ENCODE results near the gene TTC31.
"Not testable (repeated sequence)": the region's sequence is repeated elsewhere in the genome, so short reads cannot be mapped to it uniquely, and the experiment has no call there.

The TTC31 gene

DNA sequence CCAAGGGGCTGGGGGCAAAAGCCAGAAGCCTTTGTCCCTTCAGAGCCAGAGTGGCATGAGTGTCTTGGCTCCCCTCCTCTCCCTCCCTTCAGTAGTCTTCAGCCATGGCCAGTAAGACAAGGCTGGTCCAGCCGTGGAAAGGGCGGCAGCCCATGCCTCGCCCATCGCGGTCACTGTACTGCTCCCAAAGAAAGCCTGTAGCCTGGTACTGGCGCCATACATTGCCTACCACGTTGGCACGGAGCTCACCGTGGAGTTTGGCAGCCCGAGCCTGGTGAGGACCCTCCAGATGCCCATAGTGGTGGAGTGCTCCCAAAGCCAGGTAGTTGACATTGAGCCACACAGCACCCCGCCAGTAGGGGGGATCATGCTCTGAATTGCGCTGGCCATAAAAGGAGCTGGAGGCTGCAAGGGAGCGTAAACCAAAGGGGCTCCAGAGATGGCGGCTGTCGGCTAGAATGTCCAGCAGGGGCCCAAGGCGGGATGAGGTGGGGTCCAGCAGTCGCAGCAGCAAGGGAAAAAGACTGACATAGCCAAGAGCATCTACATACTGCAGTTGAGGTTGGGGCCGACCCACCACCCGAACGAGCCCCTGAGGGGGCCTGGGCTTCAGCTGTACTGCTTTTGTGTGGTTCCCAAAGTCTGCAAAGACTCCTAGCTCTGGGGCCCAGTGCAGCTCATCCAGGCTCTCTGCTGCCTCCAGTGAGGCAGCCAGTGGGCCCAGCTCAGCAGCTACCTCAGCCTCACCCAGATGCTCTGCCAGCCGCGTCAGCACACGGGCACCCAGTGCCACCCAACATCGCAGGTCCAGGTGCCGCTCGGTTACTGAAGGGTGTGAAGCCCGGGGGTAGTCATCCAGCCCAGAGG is 21.5 kb upstream of the TTC31 start:
- Histone ChIP-seq H3K9me3 (ENCODE audit: control extremely low read depth in 1 of 5, control insufficient read depth in 4 of 5, insufficient read depth in 2 of 5, low read depth in 1 of 5, low read length in 4 of 5) (no peaks in the 10 kb centered on the region), H3K27ac (ENCODE audit: insufficient read depth in 1 of 2, low read depth in 1 of 2, low read length in 2 of 2, poor library complexity in 1 of 2, severe bottlenecking in 2 of 2) (no peak overlapping the region), H3K36me3 (ENCODE audit: control insufficient read depth in 4 of 4, insufficient read depth in 4 of 4, low read length in 3 of 4) (peaks cover 4 to 27% (median 19%) of the 10 kb centered on the region in 4 experiments), H3K4me3 (ENCODE audit: control insufficient read depth in 1 of 7, extremely low read depth in 1 of 7, insufficient read depth in 4 of 7, low read depth in 2 of 7, low read length in 6 of 7) (no peak overlapping the region), H3K27me3 (replicated peaks in 2 of 5; ENCODE audit: control insufficient read depth in 4 of 5, insufficient read depth in 5 of 5, low read length in 4 of 5) (no peaks in the 10 kb centered on the region), H3K4me1 (ENCODE audit: control extremely low read depth in 1 of 4, control insufficient read depth in 4 of 4, insufficient read depth in 4 of 4, low read length in 3 of 4) (peaks cover 11 to 40% (median 28%) of the 10 kb centered on the region in 4 experiments)
- 95% methylated on average over 24 of the region's 27 CpGs for WGBS (ENCODE audit: insufficient coverage)
- ChIA-PET CTCF (interaction anchor here (1.0 to 8.2 kb wide), 6 partner anchors 20 to 73 kb away, joined by 3 to 59 read pairs (median 4); partner anchors contain the start of genes CCDC142 and TTC31), POLR2A (no interaction called here)
- DNase-seq, result peak in 2 of 3 donors; percentile 48 to 49

- DNase-seq, result no peak
- H3K27me3 ChIP-seq (replicated peaks in 2 of 5; ENCODE audit: control insufficient read depth in 4 of 5, insufficient read depth in 5 of 5, low read length in 4 of 5), result no peaks in the 10 kb centered on the region
- H3K4me3 ChIP-seq (ENCODE audit: control insufficient read depth in 1 of 7, extremely low read depth in 1 of 7, insufficient read depth in 4 of 7, low read depth in 2 of 7, low read length in 6 of 7), result no peak overlapping the region
- POLR2A ChIA-PET, result no interaction called here
- WGBS (ENCODE audit: insufficient coverage), result 97% methylated on average over 16 of the region's 20 CpGs
- CTCF ChIA-PET, result interaction anchor here (1.0 to 8.2 kb wide), 6 partner anchors 19 to 73 kb away, joined by 3 to 59 read pairs (median 4); partner anchors contain the start of genes CCDC142 and TTC31
- peaks cover 4 to 27% (median 19%) of the 10 kb centered on the region in 4 experiments for H3K36me3 ChIP-seq (ENCODE audit: control insufficient read depth in 4 of 4, insufficient read depth in 4 of 4, low read length in 3 of 4)
- no peaks in the 10 kb centered on the region for H3K9me3 ChIP-seq (ENCODE audit: control extremely low read depth in 1 of 5, control insufficient read depth in 4 of 5, insufficient read depth in 2 of 5, low read depth in 1 of 5, low read length in 4 of 5)
- H3K4me1 ChIP-seq (ENCODE audit: control extremely low read depth in 1 of 4, control insufficient read depth in 4 of 4, insufficient read depth in 4 of 4, low read length in 3 of 4), result peaks cover 5 to 32% (median 20%) of the 10 kb centered on the region in 4 experiments
- H3K27ac ChIP-seq (ENCODE audit: insufficient read depth in 1 of 2, low read depth in 1 of 2, low read length in 2 of 2, poor library complexity in 1 of 2, severe bottlenecking in 2 of 2), result no peak overlapping the region
These were observed 20.7 kb upstream of the TTC31 start for GRCh38 chr2:74462054-74462785.

DNA sequence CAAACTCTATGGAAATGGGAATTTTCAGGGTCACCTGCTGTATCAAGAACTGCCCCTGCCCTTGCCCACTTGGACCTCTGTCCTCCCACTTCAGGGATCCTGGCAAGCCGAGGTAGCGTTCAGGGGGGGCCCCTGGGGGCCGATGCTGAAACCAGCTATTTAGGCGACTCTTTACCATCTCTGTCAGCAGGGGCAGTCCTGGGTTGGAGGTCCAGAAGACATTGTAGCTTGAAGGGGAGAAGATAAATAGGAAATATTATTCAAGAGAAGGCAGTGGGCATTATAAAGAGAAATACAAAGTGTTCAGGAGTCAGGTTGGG is 20.1 kb upstream of the TTC31 start:
- no CpG with 5 or more reads among the region's 4 CpGs for WGBS (ENCODE audit: insufficient coverage)
- peaks cover 5 to 27% (median 20%) of the 10 kb centered on the region in 4 experiments for H3K4me1 ChIP-seq (ENCODE audit: control extremely low read depth in 1 of 4, control insufficient read depth in 4 of 4, insufficient read depth in 4 of 4, low read length in 3 of 4)
- POLR2A ChIA-PET, result no interaction called here
- no peak overlapping the region for H3K27ac ChIP-seq (ENCODE audit: insufficient read depth in 1 of 2, low read depth in 1 of 2, low read length in 2 of 2, poor library complexity in 1 of 2, severe bottlenecking in 2 of 2)
- no peak for DNase-seq
- H3K36me3 ChIP-seq (ENCODE audit: control insufficient read depth in 4 of 4, insufficient read depth in 4 of 4, low read length in 3 of 4), result peaks cover 4 to 27% (median 19%) of the 10 kb centered on the region in 4 experiments
- H3K4me3 ChIP-seq (ENCODE audit: control insufficient read depth in 1 of 7, extremely low read depth in 1 of 7, insufficient read depth in 4 of 7, low read depth in 2 of 7, low read length in 6 of 7), result no peak overlapping the region
- CTCF ChIA-PET, result interaction anchor here (1.0 kb wide), 1 partner anchor 73 kb away, joined by 3 read pairs; no protein-coding TSS in a partner anchor
- no peaks in the 10 kb centered on the region for H3K9me3 ChIP-seq (ENCODE audit: control extremely low read depth in 1 of 5, control insufficient read depth in 4 of 5, insufficient read depth in 2 of 5, low read depth in 1 of 5, low read length in 4 of 5)
- no peaks in the 10 kb centered on the region for H3K27me3 ChIP-seq (replicated peaks in 2 of 5; ENCODE audit: control insufficient read depth in 4 of 5, insufficient read depth in 5 of 5, low read length in 4 of 5)

GRCh38 chr2:74464406-74464805 is 18.5 kb upstream of the TTC31 start:
- CTCF ChIA-PET, result interaction anchor here (0.6 to 2.3 kb wide), 8 partner anchors 10 to 125 kb away, joined by 3 to 7 read pairs (median 3); partner anchors contain the start of gene INO80B
- no peak for DNase-seq
- Histone ChIP-seq H3K27ac (ENCODE audit: insufficient read depth in 1 of 2, low read depth in 1 of 2, low read length in 2 of 2, poor library complexity in 1 of 2, severe bottlenecking in 2 of 2) (peak overlapping the region; percentile 33 to 80), H3K4me3 (ENCODE audit: control insufficient read depth in 1 of 7, extremely low read depth in 1 of 7, insufficient read depth in 4 of 7, low read depth in 2 of 7, low read length in 6 of 7) (peak overlapping the region; percentile 65 to 85 (median 79)), H3K9me3 (ENCODE audit: control extremely low read depth in 1 of 5, control insufficient read depth in 4 of 5, insufficient read depth in 2 of 5, low read depth in 1 of 5, low read length in 4 of 5) (no peaks in the 10 kb centered on the region), H3K4me1 (ENCODE audit: control extremely low read depth in 1 of 4, control insufficient read depth in 4 of 4, insufficient read depth in 4 of 4, low read length in 3 of 4) (peaks cover 5 to 16% (median 14%) of the 10 kb centered on the region in 4 experiments), H3K27me3 (replicated peaks in 2 of 5; ENCODE audit: control insufficient read depth in 4 of 5, insufficient read depth in 5 of 5, low read length in 4 of 5) (no peaks in the 10 kb centered on the region), H3K36me3 (ENCODE audit: control insufficient read depth in 4 of 4, insufficient read depth in 4 of 4, low read length in 3 of 4) (peaks cover 4 to 27% (median 19%) of the 10 kb centered on the region in 4 experiments)
- POLR2A ChIA-PET, result no interaction called here
- WGBS (ENCODE audit: insufficient coverage), result 13% methylated on average over 12 of the region's 13 CpGs

GRCh38 chr2:74470742-74471141 is 12.1 kb upstream of the TTC31 start:
- not testable (repeated sequence) for H3K9me3 ChIP-seq (ENCODE audit: control extremely low read depth in 1 of 5, control insufficient read depth in 4 of 5, insufficient read depth in 2 of 5, low read depth in 1 of 5, low read length in 4 of 5); H3K4me3 ChIP-seq (ENCODE audit: control insufficient read depth in 1 of 7, extremely low read depth in 1 of 7, insufficient read depth in 4 of 7, low read depth in 2 of 7, low read length in 6 of 7); H3K27me3 ChIP-seq (replicated peaks in 2 of 5; ENCODE audit: control insufficient read depth in 4 of 5, insufficient read depth in 5 of 5, low read length in 4 of 5); DNase-seq
- Histone ChIP-seq H3K27ac (ENCODE audit: insufficient read depth in 1 of 2, low read depth in 1 of 2, low read length in 2 of 2, poor library complexity in 1 of 2, severe bottlenecking in 2 of 2) (peak overlapping the region in 1 of 2 experiments; percentile 84), H3K4me1 (ENCODE audit: control extremely low read depth in 1 of 4, control insufficient read depth in 4 of 4, insufficient read depth in 4 of 4, low read length in 3 of 4) (peaks cover 12 to 34% (median 25%) of the 10 kb centered on the region in 4 experiments), H3K36me3 (ENCODE audit: control insufficient read depth in 4 of 4, insufficient read depth in 4 of 4, low read length in 3 of 4) (peaks cover 0 to 16% (median 15%) of the 10 kb centered on the region in 4 experiments)
- POLR2A ChIA-PET, result interaction anchor here (2.9 kb wide), 1 partner anchor 12 kb away, joined by 12 read pairs; the partner anchor contains the start of gene WBP1
- WGBS (ENCODE audit: insufficient coverage), result 99% methylated on average over 9 of the region's 12 CpGs
- CTCF ChIA-PET, result interaction anchor here (1.5 kb wide), 1 partner anchor 62 kb away, joined by 5 read pairs; no protein-coding TSS in a partner anchor

GRCh38 chr2:74471332-74472065 is 11.4 kb upstream of the TTC31 start:
- POLR2A ChIA-PET, result interaction anchor here (1.3 to 2.9 kb wide), 2 partner anchors 13 to 17 kb away, joined by 4 to 12 read pairs; partner anchors contain the start of genes INO80B and WBP1
- H3K27ac ChIP-seq (ENCODE audit: insufficient read depth in 1 of 2, low read depth in 1 of 2, low read length in 2 of 2, poor library complexity in 1 of 2, severe bottlenecking in 2 of 2), result peak overlapping the region; percentile 78 to 84

More at GRCh38 chr2:74471332-74472065, 11.4 kb upstream of the TTC31 start:
- CTCF ChIA-PET, result interaction anchor here (0.8 to 1.5 kb wide), 2 partner anchors 51 to 61 kb away, joined by 3 to 5 read pairs; no protein-coding TSS in a partner anchor
- peak overlapping the region; percentile 40 to 93 (median 87) for H3K4me3 ChIP-seq (ENCODE audit: control insufficient read depth in 1 of 7, extremely low read depth in 1 of 7, insufficient read depth in 4 of 7, low read depth in 2 of 7, low read length in 6 of 7)
- peaks cover 7 to 29% (median 21%) of the 10 kb centered on the region in 4 experiments for H3K4me1 ChIP-seq (ENCODE audit: control extremely low read depth in 1 of 4, control insufficient read depth in 4 of 4, insufficient read depth in 4 of 4, low read length in 3 of 4)
- no peaks in the 10 kb centered on the region for H3K27me3 ChIP-seq (replicated peaks in 2 of 5; ENCODE audit: control insufficient read depth in 4 of 5, insufficient read depth in 5 of 5, low read length in 4 of 5)
- no peaks in the 10 kb centered on the region for H3K9me3 ChIP-seq (ENCODE audit: control extremely low read depth in 1 of 5, control insufficient read depth in 4 of 5, insufficient read depth in 2 of 5, low read depth in 1 of 5, low read length in 4 of 5)
- no peak for DNase-seq
- H3K36me3 ChIP-seq (ENCODE audit: control insufficient read depth in 4 of 4, insufficient read depth in 4 of 4, low read length in 3 of 4), result peaks cover 0 to 21% (median 17%) of the 10 kb centered on the region in 4 experiments
- WGBS (ENCODE audit: insufficient coverage), result 97% methylated on average over 3 of the region's 16 CpGs

Data from common myeloid progenitor, CD34-positive (primary cell).